CD4-positive, alpha-beta T cell treated with Interleukin-17A for 4 hours (primary cell): ENCODE data around the gene MCM8.

Source experiments
- DNase-seq: peaks from one replicate; pipeline ENCODE4 v3.0.0-alpha.2; 2020; ENCODE audit warnings: mixed read lengths

Gene MCM8

DNA sequence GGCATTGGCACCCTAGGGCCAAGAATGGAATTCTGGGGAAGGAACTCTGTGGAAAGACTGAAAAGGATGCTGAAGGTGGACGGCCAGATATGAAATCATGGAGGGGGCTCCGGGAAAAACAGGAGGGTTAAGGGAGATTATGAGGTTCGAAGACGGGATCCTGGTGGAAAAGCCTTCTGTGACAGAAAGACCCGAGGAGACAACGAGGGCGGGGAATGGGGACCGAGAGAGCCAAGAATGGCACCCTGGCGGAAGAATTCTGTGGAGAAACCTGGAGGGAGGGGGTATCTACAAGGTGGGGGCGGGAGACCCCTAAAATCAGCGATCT is 545 bp upstream of the MCM8 start:
- no peak for DNase-seq

DNA sequence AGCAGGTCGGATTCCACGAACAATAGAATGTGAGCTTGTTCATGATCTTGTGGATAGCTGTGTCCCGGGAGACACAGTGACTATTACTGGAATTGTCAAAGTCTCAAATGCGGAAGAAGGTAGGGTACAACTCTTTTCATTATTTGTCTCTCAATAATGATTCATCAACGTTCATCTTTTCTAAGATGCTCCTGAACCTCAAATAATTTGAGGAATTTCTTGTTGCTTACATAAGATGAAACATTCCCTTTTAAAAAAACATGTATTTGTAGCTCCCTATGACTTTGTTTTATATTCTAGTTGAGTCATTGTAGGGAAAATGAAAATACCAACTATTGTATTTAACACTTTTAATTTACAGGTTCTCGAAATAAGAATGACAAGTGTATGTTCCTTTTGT is 17.0 kb downstream of the MCM8 start:
- DNase-seq, result no peak

- DNase-seq, result no peak
These were observed 18.0 kb downstream of the MCM8 start for GRCh38 chr20:5968462-5968861.

GRCh38 chr20:5969348-5969935 is 19.0 kb downstream of the MCM8 start:
- no peak for DNase-seq

- DNase-seq, result no peak
These were observed 19.5 kb downstream of the MCM8 start for GRCh38 chr20:5969940-5970339.

GRCh38 chr20:5970381-5970780 is 19.9 kb downstream of the MCM8 start:
- no peak for DNase-seq

- DNase-seq, result no peak
These were observed 20.8 kb downstream of the MCM8 start for GRCh38 chr20:5971203-5971602.

DNA sequence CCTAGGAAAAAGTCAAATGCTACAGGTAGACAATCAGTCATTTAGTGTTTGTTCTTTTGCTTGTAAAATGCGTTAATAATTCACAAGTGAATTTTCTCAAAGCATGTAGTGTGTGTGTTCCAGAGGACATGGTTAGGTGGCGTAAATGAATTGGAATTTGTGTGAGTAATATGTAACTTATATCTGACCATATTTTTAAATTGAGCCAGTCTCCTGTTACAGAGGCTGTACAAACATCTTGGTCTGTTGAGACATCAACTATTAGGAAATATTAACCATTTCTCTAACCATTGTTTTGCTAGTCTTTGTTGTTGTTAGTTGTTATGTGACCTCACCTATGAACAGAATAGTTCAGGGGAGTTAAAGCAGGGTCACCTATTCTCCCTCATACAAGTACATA is 22.7 kb downstream of the MCM8 start:
- no peak for DNase-seq

DNA sequence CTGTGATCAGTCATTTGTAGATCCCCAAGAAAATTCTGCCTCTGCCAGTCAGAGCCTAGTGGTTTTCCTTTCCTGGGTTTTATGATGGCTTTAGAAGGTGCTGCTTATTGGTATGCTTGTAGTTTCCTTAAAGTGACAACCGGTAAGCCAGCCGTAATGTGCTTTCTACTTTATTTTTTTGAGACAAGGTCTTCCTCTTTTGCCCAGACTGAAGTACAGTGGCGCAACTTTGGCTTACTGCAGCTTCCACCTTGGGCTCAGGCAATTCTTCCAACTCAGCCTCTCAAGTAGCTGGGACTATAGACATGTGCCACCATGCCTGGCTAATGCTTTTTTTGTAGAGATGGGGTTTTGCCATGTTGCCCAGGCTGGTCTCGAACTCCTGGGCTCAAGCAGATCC is 23.5 kb downstream of the MCM8 start:
- DNase-seq, result no peak

GRCh38 chr20:5974531-5974930 is 24.1 kb downstream of the MCM8 start:
- no peak for DNase-seq

- no peak for DNase-seq
These were observed 25.3 kb downstream of the MCM8 start for GRCh38 chr20:5975778-5976177.

GRCh38 chr20:5977223-5977622 is 26.8 kb downstream of the MCM8 start:
- no peak for DNase-seq

DNA sequence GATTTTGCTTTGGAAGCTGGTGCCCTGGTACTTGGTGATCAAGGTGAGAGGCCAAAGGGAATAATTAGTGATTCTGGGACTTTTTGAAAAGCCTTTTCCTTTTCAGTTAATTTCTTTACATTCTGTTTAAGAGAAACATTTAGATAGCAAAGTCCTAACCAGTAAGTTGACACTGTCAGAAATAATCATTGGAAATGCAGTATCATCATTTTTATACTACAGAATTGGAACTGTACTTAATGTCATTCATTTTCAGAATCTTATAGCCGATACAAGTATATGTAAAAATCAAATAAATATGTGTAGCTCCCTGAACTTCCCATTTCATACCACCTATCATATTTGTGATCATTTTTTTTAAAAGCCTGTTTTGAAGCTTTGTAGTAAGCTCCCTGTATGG is 27.5 kb downstream of the MCM8 start:
- no peak for DNase-seq

- no peak for DNase-seq
These were observed 29.3 kb downstream of the MCM8 start for GRCh38 chr20:5979801-5980200.

DNA sequence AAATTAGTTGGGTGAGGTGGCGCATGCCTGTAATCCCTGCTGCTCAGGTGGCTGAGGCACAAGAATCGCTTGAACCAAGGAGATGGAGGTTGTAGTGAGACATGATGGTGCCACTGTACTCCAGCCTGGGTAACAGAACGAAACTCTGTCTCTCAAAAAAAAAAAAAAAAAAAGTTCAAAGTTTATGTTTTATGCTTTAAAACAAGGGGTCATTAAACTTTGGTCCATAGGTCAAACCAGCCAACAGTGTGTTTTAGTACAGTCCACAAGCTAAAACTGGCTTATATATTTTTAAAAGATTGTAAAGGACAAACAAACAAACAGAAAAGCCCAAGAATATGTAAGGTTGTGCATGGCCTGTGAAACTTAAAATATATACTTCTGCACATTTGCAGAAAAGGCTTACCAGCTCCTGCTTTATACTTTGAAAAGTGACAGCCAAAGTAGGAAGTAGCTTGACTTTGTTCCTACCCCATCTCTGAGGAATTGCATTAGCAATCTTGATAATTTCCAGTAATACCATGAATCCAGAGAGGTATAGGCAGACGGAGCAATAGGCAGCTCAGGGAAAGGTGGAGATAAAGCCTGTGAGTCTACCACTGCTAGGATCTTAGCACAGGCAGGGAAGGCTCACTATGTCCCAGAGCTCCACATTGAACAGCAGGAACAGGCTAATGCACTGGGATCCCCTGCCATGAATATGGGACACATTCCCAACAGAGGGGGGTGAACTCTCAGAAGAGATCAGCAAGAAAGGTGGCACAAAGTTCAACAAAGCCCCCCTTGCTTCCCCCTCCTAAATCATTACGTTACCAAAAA is 30.5 kb downstream of the MCM8 start:
- no peak for DNase-seq

DNA sequence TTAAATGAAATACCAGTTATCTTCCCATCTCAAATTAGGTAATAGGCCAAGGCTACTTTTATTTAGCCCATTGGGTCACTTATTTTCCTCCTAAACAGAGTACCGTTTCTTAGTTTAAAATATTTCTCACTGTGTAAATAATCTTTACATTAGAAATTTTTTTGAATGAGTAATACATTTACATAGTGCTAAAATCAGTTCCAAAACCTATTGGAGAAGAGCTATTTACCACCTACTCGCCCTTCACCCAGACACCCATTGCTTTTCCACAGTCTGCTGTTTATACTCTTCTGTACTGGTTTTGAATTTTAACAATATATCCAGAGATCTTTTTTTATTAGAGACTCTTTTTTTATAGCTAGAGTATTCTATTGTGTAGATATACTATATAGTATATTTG is 36.9 kb downstream of the MCM8 start:
- DNase-seq, result no peak

DNA sequence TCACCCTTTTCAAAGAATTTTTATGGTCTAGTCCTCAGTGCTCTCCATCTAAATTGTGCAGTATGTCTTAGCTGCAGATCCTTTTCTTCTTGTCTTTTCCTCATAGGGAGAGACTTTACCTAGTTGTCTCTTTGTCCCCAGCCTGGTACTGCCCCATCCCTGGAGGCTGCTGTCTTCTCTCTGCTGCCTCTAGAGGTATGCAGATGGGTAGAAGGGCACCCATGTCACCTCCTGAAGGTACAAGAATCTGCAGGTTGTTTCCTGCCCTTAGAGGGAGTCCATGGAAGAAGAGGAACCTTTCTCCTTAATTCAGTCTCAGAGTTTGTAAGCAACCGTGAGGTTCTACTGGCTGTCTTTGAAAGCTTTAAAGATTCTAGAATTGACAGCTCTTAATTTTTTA is 39.1 kb downstream of the MCM8 start:
- no peak for DNase-seq

- no peak for DNase-seq
These were observed 40.5 kb downstream of the MCM8 start for GRCh38 chr20:5990946-5991345.

DNA sequence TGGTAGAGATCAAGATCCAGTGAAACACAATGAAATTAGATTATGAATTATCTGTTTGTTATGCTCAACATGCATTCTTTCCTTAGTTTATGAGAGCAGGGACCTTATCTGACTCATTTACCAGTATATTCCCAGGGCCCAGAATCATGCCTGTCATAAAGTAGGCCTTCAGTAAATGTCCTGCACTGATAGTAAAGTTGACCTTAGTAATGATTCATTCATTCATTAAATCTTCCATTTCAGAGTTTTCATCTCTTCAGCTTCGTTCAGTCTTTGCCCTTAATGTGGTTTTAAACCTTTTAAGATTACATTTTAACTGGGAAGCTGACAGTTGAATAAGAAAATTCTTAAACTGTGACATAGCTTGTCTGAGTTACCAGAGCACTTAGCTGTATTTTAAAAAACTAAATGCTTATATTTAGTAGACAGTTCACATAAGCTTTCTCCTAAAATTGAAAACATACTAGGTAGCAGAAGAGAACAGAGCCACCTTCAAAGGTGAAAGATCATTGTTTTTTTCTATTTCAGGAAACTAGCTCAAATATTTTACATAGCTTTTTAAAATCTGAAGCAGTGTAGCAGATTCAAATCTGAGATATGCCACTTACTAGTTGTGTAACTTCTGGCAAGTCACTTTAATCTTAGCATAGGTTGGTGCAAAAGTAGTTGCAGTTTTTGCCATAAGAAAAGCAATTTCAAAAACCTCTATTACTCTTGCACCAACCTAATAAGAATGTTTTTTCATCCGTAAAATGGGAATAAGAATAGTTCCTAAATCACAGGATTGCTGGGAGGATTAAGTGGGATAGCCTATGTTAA is 41.4 kb downstream of the MCM8 start:
- no peak for DNase-seq

DNA sequence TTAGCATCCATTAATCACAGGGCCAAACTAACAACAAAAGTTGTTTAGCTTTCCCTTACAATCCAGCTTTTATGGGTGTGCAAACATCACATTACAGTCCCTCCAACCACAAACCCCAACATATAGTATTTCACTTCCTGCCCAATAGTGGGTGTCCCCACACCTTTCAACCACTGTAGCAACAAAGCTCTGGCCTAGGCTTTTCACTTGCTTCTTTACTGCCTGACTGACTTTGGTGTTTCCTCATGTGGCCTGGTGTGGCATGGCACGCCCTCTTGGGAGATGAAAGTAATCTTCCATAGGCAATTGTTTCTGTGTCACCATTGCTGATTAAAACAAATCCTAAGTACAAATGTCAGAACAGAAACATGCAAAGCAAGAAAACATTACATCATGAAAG is 46.3 kb downstream of the MCM8 start:
- peak; percentile 42 for DNase-seq

GRCh38 chr20:5999783-6000182 is 49.3 kb downstream of the MCM8 start:
- DNase-seq, result no peak

GRCh38 chr20:6000871-6001270 is 50.4 kb downstream of the MCM8 start:
- no peak for DNase-seq

GRCh38 chr20:6006603-6006949 is 56.1 kb downstream of the MCM8 start:
- no peak for DNase-seq

DNA sequence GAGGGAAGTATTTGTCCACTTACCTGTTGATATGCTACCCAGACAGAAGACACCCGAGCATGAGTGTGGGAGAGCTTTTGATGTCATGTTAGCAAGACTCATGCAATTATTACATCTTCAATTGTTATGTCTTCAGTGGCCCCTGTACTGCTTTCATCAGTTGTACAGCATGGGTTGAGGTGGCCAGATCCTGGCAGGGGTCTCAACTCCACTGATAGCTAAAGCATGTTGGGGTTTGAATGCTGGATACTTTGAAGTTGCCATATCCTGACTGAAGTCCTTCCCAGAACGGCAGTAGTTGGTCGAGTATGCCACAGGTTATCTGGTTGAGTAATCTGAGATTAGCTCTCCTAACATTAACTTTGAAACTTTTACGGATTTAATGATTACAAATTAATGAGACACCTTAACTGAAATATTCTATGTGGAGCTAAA is 56.7 kb downstream of the MCM8 start:
- DNase-seq, result no peak
